K562 (cell line): ENCODE results near the gene CFAP157. TPM values are rescaled to one million over a fixed set of nuclear protein-coding genes. Genes with fewer than 3 reads are reported as not detected.

Experiments
- ATAC-seq: fragments of 200-7000 bp; cut with Tn5 transposase; 3 replicates; pipeline ENCODE4 v1.9.1; 2020; ENCODE audit warnings: moderate library complexity
- BruUV-seq: library from RNA; stranded (reverse); fragments of 400-500 nt; replicated peaks from 2 replicates; lab custom pipeline; 2021; lab: Mats Ljungman, UMichigan
- CTCF ChIA-PET: fragments of 300-600 bp; formaldehyde crosslinking; extraction: SDS; loops from one replicate; lab custom pipeline; 2021; ENCODE audit warnings: low intra/inter-chr PET ratio; lab: Yijun Ruan, JAX
- POLR2A ChIA-PET: fragments of 300-600, 350-650 bp; sonication (Branson Sonifier 250); formaldehyde crosslinking; extraction: SDS; loops from one replicate; lab custom pipeline; 2021; ENCODE audit warnings: antibody characterized with exemption, inconsistent platforms; lab: Yijun Ruan, JAX
- DNase-seq, 4 experiments: peaks; one replicate each; pipeline versions ENCODE4 v3.0.0 to v3.0.0-alpha.2; 2011 to 2018; ENCODE audit warnings: low spot score in 3 of 4, mixed read lengths in 3 of 4; ENCODE audit errors: extremely low read depth in 1 of 4
- FAIRE-seq: peaks from 2 replicates; lab custom pipeline; 2011; peaks lifted over from hg19 to GRCh38; lab: Jason Lieb, UNC
- H2AFZ ChIP-seq: 2 replicates; pipeline ENCODE4 v1.6.0; 2011; ENCODE audit warnings: low read depth, low read length, control low read depth, inconsistent platforms
- H3K27ac ChIP-seq: fragments of 200-600 bp; 3 replicates; pipeline ENCODE4 v1.8.0; 2011; ENCODE audit warnings: low read depth, mild to moderate bottlenecking, control low read depth, inconsistent platforms, low read length, moderate library complexity, mixed read lengths; ENCODE audit errors: extremely low read depth
- H3K27me3 ChIP-seq, 2 experiments: fragments of 300-600 bp in 1 of 2; 2 replicates in 1 of 2; 3 replicates in 1 of 2; pipeline versions ENCODE4 v1.6.0 to v1.8.0; 2011; ENCODE audit warnings: inconsistent platforms in 2 of 2, low read length in 2 of 2, mild to moderate bottlenecking in 1 of 2, mixed read lengths in 1 of 2, moderate library complexity in 1 of 2; ENCODE audit not compliant: control insufficient read depth in 2 of 2, insufficient read depth in 2 of 2
- H3K36me3 ChIP-seq: fragments of 300-600 bp; 3 replicates; pipeline ENCODE4 v1.8.0; 2011; ENCODE audit warnings: mild to moderate bottlenecking, low read length, inconsistent platforms; ENCODE audit not compliant: control insufficient read depth, insufficient read depth
- H3K4me1 ChIP-seq, 2 experiments: fragments of 200-600 bp in 1 of 2; replicated peaks in 1 of 2; 2 replicates in 1 of 2; 3 replicates in 1 of 2; pipeline versions ENCODE4 v1.5.1 to v1.8.0; 2011; ENCODE audit warnings: inconsistent platforms in 2 of 2, low read length in 2 of 2, mild to moderate bottlenecking in 1 of 2, mixed read lengths in 1 of 2, moderate library complexity in 1 of 2; ENCODE audit not compliant: control insufficient read depth in 2 of 2, insufficient read depth in 2 of 2
- H3K4me2 ChIP-seq: 2 replicates; pipeline ENCODE4 v1.6.1; 2011; ENCODE audit warnings: low read length, control low read depth, inconsistent platforms, mixed read lengths; ENCODE audit not compliant: insufficient read depth
- H3K4me3 ChIP-seq: fragments of 200-600 bp; sonication (generic), shearing (Covaris generic); 2 replicates; pipeline ENCODE4 v1.5.1; 2016; ENCODE audit warnings: control low read depth, inconsistent platforms
- H3K79me2 ChIP-seq: fragments of 200-600 bp; 3 replicates; pipeline ENCODE4 v1.8.0; 2011; ENCODE audit warnings: low read length, inconsistent platforms; ENCODE audit not compliant: control insufficient read depth, insufficient read depth
- H3K9ac ChIP-seq, 2 experiments: 2 replicates each; pipeline versions ENCODE4 v1.6.0 to v1.6.1; 2011; ENCODE audit warnings: low read depth in 2 of 2, low read length in 2 of 2, control low read depth in 1 of 2, inconsistent platforms in 1 of 2, mild to moderate bottlenecking in 1 of 2, mixed read lengths in 1 of 2; ENCODE audit not compliant: insufficient read depth in 1 of 2
- H3K9me1 ChIP-seq: one replicate; pipeline ENCODE4 v1.6.0; 2011; ENCODE audit warnings: inconsistent platforms, mild to moderate bottlenecking, low read length, moderate library complexity; ENCODE audit not compliant: control insufficient read depth, insufficient read depth
- H3K9me3 ChIP-seq: replicated peaks from 2 replicates; pipeline ENCODE4 v1.5.1; 2011; ENCODE audit warnings: low read depth, low read length, inconsistent platforms; ENCODE audit not compliant: control insufficient read depth, insufficient read depth
- H4K20me1 ChIP-seq: replicated peaks from 2 replicates; pipeline ENCODE4 v1.6.1; 2011; ENCODE audit warnings: low read length, inconsistent platforms, mixed read lengths; ENCODE audit not compliant: control insufficient read depth, insufficient read depth
- DMBX1 ChIP-seq: fragments of 250-450 bp; sonication (Bioruptor Pico); IDR thresholded peaks from 2 replicates; pipeline ENCODE4 v1.8.0; 2022; ENCODE audit warnings: inconsistent platforms, mild to moderate bottlenecking, moderate library complexity, borderline replicate concordance
- ZNF175 ChIP-seq: fragments of 200-800 bp; sonication (Bioruptor generic); IDR thresholded peaks from 2 replicates; pipeline ENCODE4 v1.6.1; 2016; ENCODE audit warnings: low read depth, mild to moderate bottlenecking, missing genetic modification characterization, missing compliant biosample characterization
- ZNF347 ChIP-seq: fragments of 450-650 bp; formaldehyde crosslinking; IDR thresholded peaks from 2 replicates; pipeline ENCODE4 v1.4.0; 2020; ENCODE audit warnings: low read depth, mild to moderate bottlenecking, moderate library complexity
- ZNF551 ChIP-seq: fragments of 250-450 bp; sonication (Bioruptor Pico); IDR thresholded peaks from 2 replicates; pipeline ENCODE4 v1.5.0; 2021; ENCODE audit warnings: mild to moderate bottlenecking, moderate library complexity
- WGBS: fragments of 100-300 bp; shearing (Covaris generic); methylation state at CpG from one replicate; pipeline ENCODE4 v1.1.6; 2016; ENCODE audit warnings: low coverage, mixed read lengths; ENCODE audit not compliant: insufficient coverage; ENCODE audit errors: missing lambda C conversion rate; 5-methylcytosine and 5-hydroxymethylcytosine counted together
- in situ Hi-C: fragments of 300-500 bp; cut with MboI; formaldehyde crosslinking; loops from 4 replicates; pipeline ENCODE4 v1.15.0; 2018; ENCODE audit warnings: inconsistent platforms, mixed read lengths
- intact Hi-C: fragments of 100-400 bp; cut with micrococcal nuclease; formaldehyde crosslinking; loops from 2 replicates; pipeline ENCODE4 v1.14.2; 2022
- polyA plus RNA-seq, 8 experiments: library from polyadenylated mRNA; depleted of rRNA in 4 of 8; stranded (reverse) in 5 of 8; unstranded in 3 of 8; fragments of >200 nt; fragmentation: Nextera tagmentation in 2 of 8; fragmentation: Illumina TruSeq in 1 of 8; extraction: Ambion mirVana in 2 of 8; extraction: Trizol in 1 of 8; gene quantifications; 2 replicates each; pipeline versions ENCODE4 v1.2.1 to v1.2.3, GENCODE V29; 2011 to 2014; ENCODE audit warnings: inconsistent platforms in 1 of 8, missing spikeins in 1 of 8
- total RNA-seq, 7 experiments: library from RNA; depleted of rRNA in 6 of 7; stranded (reverse); fragments of >200 nt in 6 of 7; fragmentation: Illumina TruSeq in 2 of 7; extraction: Trizol in 2 of 7; gene quantifications; 2 replicates each; pipeline versions ENCODE4 v1.2.1 to v1.2.3, GENCODE V29; 2011 to 2021; ENCODE audit warnings: low replicate concordance in 1 of 7
- TF ChIP-seq, protein P1 (sequence below): fragments of 450-650 bp; formaldehyde crosslinking; IDR thresholded peaks from 2 replicates; pipeline ENCODE4 v1.4.0; 2020; ENCODE audit warnings: mild to moderate bottlenecking, moderate library complexity
- TF ChIP-seq, protein P2 (sequence below): IDR thresholded peaks from 2 replicates; pipeline ENCODE4 v1.6.1; 2016; ENCODE audit warnings: missing genetic modification characterization, missing compliant biosample characterization
- TF ChIP-seq, protein P3 (sequence below): fragments of 150-350 bp; conservative IDR thresholded peaks from 2 replicates; pipeline ENCODE4 v1.6.1; 2014; ENCODE audit warnings: low read length
- TF ChIP-seq, protein P4 (sequence below): fragments of 250-450 bp; sonication (Bioruptor Pico); IDR thresholded peaks from 2 replicates; pipeline ENCODE4 v1.4.0; 2020

Gene CFAP157
- total and polyA plus RNA-seq, 9 of the 15 experiments (the other 6 are each of a cell fraction or from before 2014, with no cell fraction given), result 0.03 TPM; not detected in 8

DNA sequence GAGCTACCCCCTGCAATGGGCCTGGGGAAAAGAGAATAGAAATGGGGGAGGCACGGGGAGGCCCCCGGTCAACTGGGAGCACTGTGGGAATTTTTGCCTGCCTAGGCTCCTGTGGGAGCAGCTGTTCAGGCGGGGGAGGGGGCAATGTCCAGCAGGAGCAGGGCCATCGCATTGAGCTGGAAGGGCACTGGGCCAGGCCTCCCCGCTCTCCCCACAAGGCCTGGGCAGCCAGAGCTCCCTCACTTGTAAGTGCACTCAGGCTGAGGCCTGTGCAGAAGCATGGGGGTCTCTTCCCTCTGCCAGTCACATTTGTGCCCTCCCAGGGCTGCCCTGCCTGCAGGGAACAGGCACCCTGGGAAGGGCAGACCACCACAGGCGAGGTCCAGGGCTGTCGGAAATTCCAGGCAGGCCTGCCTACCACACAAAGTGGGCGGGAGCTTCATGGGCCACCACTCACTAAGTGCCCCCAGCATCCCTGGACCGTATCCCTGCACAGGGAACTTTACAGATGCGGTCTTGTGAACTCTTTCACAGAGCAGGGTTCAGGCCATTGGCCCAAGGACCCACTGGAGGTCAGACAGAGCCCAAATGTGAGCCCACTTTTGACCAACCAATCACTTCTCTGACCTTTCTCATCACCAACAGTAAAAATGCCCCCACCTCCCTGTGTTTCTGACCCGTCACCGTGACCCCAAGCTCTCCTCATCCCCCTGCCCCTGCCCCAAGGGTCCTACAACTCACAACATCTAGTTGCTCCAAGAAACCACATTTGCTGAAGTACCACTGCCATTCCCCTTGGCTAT lies 1.0 kb upstream of the CFAP157 start:
- intact Hi-C loops, result no loop called here
- POLR2A ChIA-PET, result interaction anchor here (0.5 to 2.0 kb wide), 6 partner anchors 10 to 460 kb away, joined by 3 to 7 read pairs (median 4); partner anchors contain the start of genes PTRH1 and TTC16
- CTCF ChIA-PET, result no interaction called here
- TF ChIP-seq DMBX1 (CRISPR knock-in tag) (no peak), ZNF551 (CRISPR knock-in tag) (no peak), ZNF347 (no peak), ZNF175 (no peak)
- TF ChIP-seq, protein P1, sequence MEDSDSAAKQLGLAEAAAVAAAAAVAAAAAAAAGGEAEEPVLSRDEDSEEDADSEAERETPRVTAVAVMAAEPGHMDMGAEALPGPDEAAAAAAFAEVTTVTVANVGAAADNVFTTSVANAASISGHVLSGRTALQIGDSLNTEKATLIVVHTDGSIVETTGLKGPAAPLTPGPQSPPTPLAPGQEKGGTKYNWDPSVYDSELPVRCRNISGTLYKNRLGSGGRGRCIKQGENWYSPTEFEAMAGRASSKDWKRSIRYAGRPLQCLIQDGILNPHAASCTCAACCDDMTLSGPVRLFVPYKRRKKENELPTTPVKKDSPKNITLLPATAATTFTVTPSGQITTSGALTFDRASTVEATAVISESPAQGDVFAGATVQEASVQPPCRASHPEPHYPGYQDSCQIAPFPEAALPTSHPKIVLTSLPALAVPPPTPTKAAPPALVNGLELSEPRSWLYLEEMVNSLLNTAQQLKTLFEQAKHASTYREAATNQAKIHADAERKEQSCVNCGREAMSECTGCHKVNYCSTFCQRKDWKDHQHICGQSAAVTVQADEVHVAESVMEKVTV (CRISPR knock-in tag), result no peak
- TF ChIP-seq, protein P2, sequence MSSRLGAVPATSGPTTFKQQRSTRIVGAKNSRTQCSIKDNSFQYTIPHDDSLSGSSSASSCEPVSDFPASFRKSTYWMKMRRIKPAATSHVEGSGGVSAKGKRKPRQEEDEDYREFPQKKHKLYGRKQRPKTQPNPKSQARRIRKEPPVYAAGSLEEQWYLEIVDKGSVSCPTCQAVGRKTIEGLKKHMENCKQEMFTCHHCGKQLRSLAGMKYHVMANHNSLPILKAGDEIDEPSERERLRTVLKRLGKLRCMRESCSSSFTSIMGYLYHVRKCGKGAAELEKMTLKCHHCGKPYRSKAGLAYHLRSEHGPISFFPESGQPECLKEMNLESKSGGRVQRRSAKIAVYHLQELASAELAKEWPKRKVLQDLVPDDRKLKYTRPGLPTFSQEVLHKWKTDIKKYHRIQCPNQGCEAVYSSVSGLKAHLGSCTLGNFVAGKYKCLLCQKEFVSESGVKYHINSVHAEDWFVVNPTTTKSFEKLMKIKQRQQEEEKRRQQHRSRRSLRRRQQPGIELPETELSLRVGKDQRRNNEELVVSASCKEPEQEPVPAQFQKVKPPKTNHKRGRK (tag), result no peak
- TF ChIP-seq, protein P3, sequence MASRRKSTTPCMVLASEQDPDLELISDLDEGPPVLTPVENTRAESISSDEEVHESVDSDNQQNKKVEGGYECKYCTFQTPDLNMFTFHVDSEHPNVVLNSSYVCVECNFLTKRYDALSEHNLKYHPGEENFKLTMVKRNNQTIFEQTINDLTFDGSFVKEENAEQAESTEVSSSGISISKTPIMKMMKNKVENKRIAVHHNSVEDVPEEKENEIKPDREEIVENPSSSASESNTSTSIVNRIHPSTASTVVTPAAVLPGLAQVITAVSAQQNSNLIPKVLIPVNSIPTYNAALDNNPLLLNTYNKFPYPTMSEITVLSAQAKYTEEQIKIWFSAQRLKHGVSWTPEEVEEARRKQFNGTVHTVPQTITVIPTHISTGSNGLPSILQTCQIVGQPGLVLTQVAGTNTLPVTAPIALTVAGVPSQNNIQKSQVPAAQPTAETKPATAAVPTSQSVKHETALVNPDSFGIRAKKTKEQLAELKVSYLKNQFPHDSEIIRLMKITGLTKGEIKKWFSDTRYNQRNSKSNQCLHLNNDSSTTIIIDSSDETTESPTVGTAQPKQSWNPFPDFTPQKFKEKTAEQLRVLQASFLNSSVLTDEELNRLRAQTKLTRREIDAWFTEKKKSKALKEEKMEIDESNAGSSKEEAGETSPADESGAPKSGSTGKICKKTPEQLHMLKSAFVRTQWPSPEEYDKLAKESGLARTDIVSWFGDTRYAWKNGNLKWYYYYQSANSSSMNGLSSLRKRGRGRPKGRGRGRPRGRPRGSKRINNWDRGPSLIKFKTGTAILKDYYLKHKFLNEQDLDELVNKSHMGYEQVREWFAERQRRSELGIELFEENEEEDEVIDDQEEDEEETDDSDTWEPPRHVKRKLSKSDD, result no peak
- TF ChIP-seq, protein P4, sequence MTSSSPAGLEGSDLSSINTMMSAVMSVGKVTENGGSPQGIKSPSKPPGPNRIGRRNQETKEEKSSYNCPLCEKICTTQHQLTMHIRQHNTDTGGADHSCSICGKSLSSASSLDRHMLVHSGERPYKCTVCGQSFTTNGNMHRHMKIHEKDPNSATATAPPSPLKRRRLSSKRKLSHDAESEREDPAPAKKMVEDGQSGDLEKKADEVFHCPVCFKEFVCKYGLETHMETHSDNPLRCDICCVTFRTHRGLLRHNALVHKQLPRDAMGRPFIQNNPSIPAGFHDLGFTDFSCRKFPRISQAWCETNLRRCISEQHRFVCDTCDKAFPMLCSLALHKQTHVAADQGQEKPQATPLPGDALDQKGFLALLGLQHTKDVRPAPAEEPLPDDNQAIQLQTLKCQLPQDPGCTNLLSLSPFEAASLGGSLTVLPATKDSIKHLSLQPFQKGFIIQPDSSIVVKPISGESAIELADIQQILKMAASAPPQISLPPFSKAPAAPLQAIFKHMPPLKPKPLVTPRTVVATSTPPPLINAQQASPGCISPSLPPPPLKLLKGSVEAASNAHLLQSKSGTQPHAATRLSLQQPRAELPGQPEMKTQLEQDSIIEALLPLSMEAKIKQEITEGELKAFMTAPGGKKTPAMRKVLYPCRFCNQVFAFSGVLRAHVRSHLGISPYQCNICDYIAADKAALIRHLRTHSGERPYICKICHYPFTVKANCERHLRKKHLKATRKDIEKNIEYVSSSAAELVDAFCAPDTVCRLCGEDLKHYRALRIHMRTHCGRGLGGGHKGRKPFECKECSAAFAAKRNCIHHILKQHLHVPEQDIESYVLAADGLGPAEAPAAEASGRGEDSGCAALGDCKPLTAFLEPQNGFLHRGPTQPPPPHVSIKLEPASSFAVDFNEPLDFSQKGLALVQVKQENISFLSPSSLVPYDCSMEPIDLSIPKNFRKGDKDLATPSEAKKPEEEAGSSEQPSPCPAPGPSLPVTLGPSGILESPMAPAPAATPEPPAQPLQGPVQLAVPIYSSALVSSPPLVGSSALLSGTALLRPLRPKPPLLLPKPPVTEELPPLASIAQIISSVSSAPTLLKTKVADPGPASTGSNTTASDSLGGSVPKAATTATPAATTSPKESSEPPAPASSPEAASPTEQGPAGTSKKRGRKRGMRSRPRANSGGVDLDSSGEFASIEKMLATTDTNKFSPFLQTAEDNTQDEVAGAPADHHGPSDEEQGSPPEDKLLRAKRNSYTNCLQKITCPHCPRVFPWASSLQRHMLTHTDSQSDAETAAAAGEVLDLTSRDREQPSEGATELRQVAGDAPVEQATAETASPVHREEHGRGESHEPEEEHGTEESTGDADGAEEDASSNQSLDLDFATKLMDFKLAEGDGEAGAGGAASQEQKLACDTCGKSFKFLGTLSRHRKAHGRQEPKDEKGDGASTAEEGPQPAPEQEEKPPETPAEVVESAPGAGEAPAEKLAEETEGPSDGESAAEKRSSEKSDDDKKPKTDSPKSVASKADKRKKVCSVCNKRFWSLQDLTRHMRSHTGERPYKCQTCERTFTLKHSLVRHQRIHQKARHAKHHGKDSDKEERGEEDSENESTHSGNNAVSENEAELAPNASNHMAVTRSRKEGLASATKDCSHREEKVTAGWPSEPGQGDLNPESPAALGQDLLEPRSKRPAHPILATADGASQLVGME (CRISPR knock-in tag), result no peak

More for the DNA sequence above, 1.0 kb upstream of the CFAP157 start:
- no peak overlapping the region for H3K27ac ChIP-seq
- H3K9ac ChIP-seq, result peak overlapping the region in 1 of 2 experiments; percentile 68; a peak in 2 of 4 replicates
- no peak overlapping the region for H3K4me2 ChIP-seq
- H3K4me1 ChIP-seq, result peaks cover 5 to 30% of the 10 kb centered on the region in 2 experiments; a peak in 4 of 5 replicates
- H3K27me3 ChIP-seq, result no peaks in the 10 kb centered on the region
- H3K79me2 ChIP-seq, result no peaks in the 10 kb centered on the region
- BruUV-seq, result no TSS peak
- DNase-seq (no peak), FAIRE-seq (no peak), ATAC-seq (no peak)
- H3K4me3 ChIP-seq, result no peak overlapping the region
- no peaks in the 10 kb centered on the region for H3K9me1 ChIP-seq
- 57% methylated on average over 12 of the region's 12 CpGs for WGBS
- H4K20me1 ChIP-seq, result no peaks in the 10 kb centered on the region
- H3K9me3 ChIP-seq, result 0 out of 2 replicates have a peak, but pooled peaks cover 4% of the 10 kb centered on the region
- H3K36me3 ChIP-seq, result no peaks in the 10 kb centered on the region
- in situ Hi-C loops, result no loop called here
- H2AFZ ChIP-seq, result no peak overlapping the region
